SK-N-SH (cell line): Measurements from ENCODE around the gene KIF21B. TPM values are rescaled to one million over a fixed set of nuclear protein-coding genes. Genes with fewer than 3 reads are reported as not detected.
A peak's percentile ranks its signal among the peaks of the same experiment; 100 is the strongest.

ENCODE experiments used
- CTCF ChIA-PET: fragments of 300-600, 350-600 bp; formaldehyde crosslinking; extraction: SDS; loops from one replicate; lab custom pipeline; 2021; lab: Yijun Ruan, JAX
- POLR2A ChIA-PET: fragments of 350-600 bp; sonication (Branson Sonifier 250); formaldehyde crosslinking; extraction: SDS; loops from one replicate; lab custom pipeline; 2020; ENCODE audit warnings: antibody characterized with exemption, inconsistent platforms; lab: Yijun Ruan, JAX
- DNase-seq: peaks from one replicate; pipeline ENCODE4 v3.0.0; 2012
- H2AFZ ChIP-seq: fragments of 200-600 bp; sonication (generic); 2 replicates; pipeline ENCODE4 v1.8.1; 2016; ENCODE audit warnings: antibody characterized with exemption, mild to moderate bottlenecking, low read depth
- H3F3A ChIP-seq: fragments of 200-600 bp; sonication (generic); replicated peaks from 2 replicates; pipeline ENCODE3; 2016; ENCODE audit warnings: antibody characterized with exemption, mild to moderate bottlenecking; ENCODE audit not compliant: insufficient read depth
- H3K27ac ChIP-seq, 2 experiments: fragments of 200-500 bp in 1 of 2; fragments of 200-600 bp in 1 of 2; sonication (Bioruptor generic) in 1 of 2; sonication (generic), shearing (Covaris generic) in 1 of 2; 2 replicates each; pipeline versions ENCODE4 v1.5.1 to v1.6.1; 2014 to 2016; ENCODE audit warnings: low read depth in 2 of 2, inconsistent platforms in 1 of 2, low read length in 1 of 2, mild to moderate bottlenecking in 1 of 2, mixed read lengths in 1 of 2
- H3K27me3 ChIP-seq: fragments of 200-600 bp; sonication (generic), shearing (Covaris generic); 2 replicates; pipeline ENCODE4 v1.6.1; 2016; ENCODE audit warnings: mixed run types; ENCODE audit not compliant: insufficient read depth
- H3K36me3 ChIP-seq, 2 experiments: fragments of 200-500 bp in 1 of 2; fragments of 200-600 bp in 1 of 2; sonication (Bioruptor generic) in 1 of 2; sonication (generic) in 1 of 2; replicated peaks in 1 of 2; 2 replicates each; pipeline versions ENCODE3 to v1.5.1; 2014 to 2016; ENCODE audit warnings: low read length in 1 of 2, mild to moderate bottlenecking in 1 of 2; ENCODE audit not compliant: insufficient read depth in 2 of 2, control insufficient read depth in 1 of 2
- H3K4me1 ChIP-seq, 2 experiments: fragments of 200-500 bp in 1 of 2; fragments of 200-600 bp in 1 of 2; sonication (Bioruptor generic) in 1 of 2; sonication (generic), shearing (Covaris generic) in 1 of 2; 2 replicates each; pipeline versions ENCODE4 v1.5.1 to v1.6.1; 2014 to 2016; ENCODE audit warnings: low read depth in 1 of 2, low read length in 1 of 2, mixed run types in 1 of 2; ENCODE audit not compliant: insufficient read depth in 2 of 2, control insufficient read depth in 1 of 2
- H3K4me2 ChIP-seq: fragments of 200-600 bp; sonication (generic), shearing (Covaris generic); 2 replicates; pipeline ENCODE4 v1.6.1; 2017; ENCODE audit warnings: mixed run types
- H3K4me3 ChIP-seq, 2 experiments: fragments of 200-500 bp in 1 of 2; fragments of 200-600 bp in 1 of 2; sonication (Bioruptor generic) in 1 of 2; sonication (generic), shearing (Covaris generic) in 1 of 2; 2 replicates each; pipeline versions ENCODE4 v1.5.1 to v1.8.1; 2014 to 2016; ENCODE audit warnings: low read depth in 2 of 2, inconsistent platforms in 1 of 2, low read length in 1 of 2, mild to moderate bottlenecking in 1 of 2, mixed read lengths in 1 of 2, moderate library complexity in 1 of 2
- H3K79me2 ChIP-seq: fragments of 200-600 bp; sonication (generic); 2 replicates; pipeline ENCODE4 v1.8.1; 2017; ENCODE audit warnings: mild to moderate bottlenecking; ENCODE audit not compliant: insufficient read depth
- H3K9ac ChIP-seq: fragments of 200-600 bp; sonication (generic); 2 replicates; pipeline ENCODE4 v1.6.1; 2017; ENCODE audit warnings: mixed run types
- H3K9me2 ChIP-seq: fragments of 200-600 bp; sonication (generic); 2 replicates; pipeline ENCODE4 v1.6.1; 2017; ENCODE audit warnings: mixed run types
- H3K9me3 ChIP-seq: fragments of 200-600 bp; sonication (generic); 2 replicates; pipeline ENCODE4 v1.6.1; 2017; ENCODE audit warnings: mixed run types, mild to moderate bottlenecking, moderate library complexity
- H4K20me1 ChIP-seq: fragments of 200-600 bp; sonication (generic); 2 replicates; pipeline ENCODE4 v1.6.1; 2017; ENCODE audit warnings: mild to moderate bottlenecking, mixed run types; ENCODE audit not compliant: insufficient read depth
- CHD2 ChIP-seq: fragments of 150-350 bp; IDR thresholded peaks from 2 replicates; pipeline ENCODE4 v1.6.1; 2018; ENCODE audit warnings: low read length; ENCODE audit not compliant: partially characterized antibody
- ELF1 ChIP-seq: IDR thresholded peaks from 2 replicates; pipeline ENCODE4 v1.4.0; 2012
- EZH2phosphoT487 ChIP-seq: fragments of 200-600 bp; sonication (generic); IDR thresholded peaks from 2 replicates; pipeline ENCODE4 v1.6.1; 2017; ENCODE audit warnings: low read depth, mixed run types, mild to moderate bottlenecking, antibody characterized with exemption, moderate library complexity, borderline replicate concordance
- FOSL2 ChIP-seq: IDR thresholded peaks from 2 replicates; pipeline ENCODE4 v1.4.0; 2012; ENCODE audit warnings: low read depth, mild to moderate bottlenecking, moderate library complexity, borderline replicate concordance
- FOXJ3 ChIP-seq: sonication (generic); formaldehyde crosslinking; IDR thresholded peaks from 2 replicates; pipeline ENCODE4 v1.5.1; 2020; ENCODE audit warnings: mild to moderate bottlenecking, missing genetic modification reagents
- FOXM1 ChIP-seq: IDR thresholded peaks from 2 replicates; pipeline ENCODE4 v1.4.0; 2012; ENCODE audit warnings: low read depth, mild to moderate bottlenecking
- MEF2A ChIP-seq: IDR thresholded peaks from 2 replicates; pipeline ENCODE4 v1.4.0; 2012; ENCODE audit warnings: low read depth, borderline replicate concordance
- NFIC ChIP-seq: IDR thresholded peaks from 2 replicates; pipeline ENCODE4 v1.4.0; 2012; ENCODE audit warnings: borderline replicate concordance
- POLR2AphosphoS5 ChIP-seq: IDR thresholded peaks from 2 replicates; pipeline ENCODE4 v1.6.1; 2012; ENCODE audit warnings: low read depth, low read length
- RFX5 ChIP-seq: IDR thresholded peaks from 2 replicates; pipeline ENCODE4 v1.6.1; 2012; ENCODE audit warnings: mild to moderate bottlenecking, improper control_type of control experiment, low read length
- SIN3A ChIP-seq: IDR thresholded peaks from 2 replicates; pipeline ENCODE4 v1.6.1; 2012; ENCODE audit warnings: low read depth, mild to moderate bottlenecking, low read length, moderate library complexity, borderline replicate concordance
- TCF12 ChIP-seq: IDR thresholded peaks from 2 replicates; pipeline ENCODE4 v1.4.0; 2012
- YY1 ChIP-seq: IDR thresholded peaks from 2 replicates; pipeline ENCODE4 v1.4.0; 2012; ENCODE audit warnings: low read depth, mild to moderate bottlenecking
- WGBS: methylation state at CpG from one replicate; pipeline ENCODE4 v1.1.6; 2017; ENCODE audit warnings: low lambda C conversion rate; 5-methylcytosine and 5-hydroxymethylcytosine counted together
- polyA plus RNA-seq, 3 experiments: library from polyadenylated mRNA; depleted of rRNA; stranded (reverse); fragments of >200 nt; gene quantifications; 2 replicates each; pipeline ENCODE4 v1.2.3, GENCODE V29; 2012
- TF ChIP-seq, protein P1 (sequence below): IDR thresholded peaks from 2 replicates; pipeline ENCODE4; 2012
- TF ChIP-seq, protein P2 (sequence below): IDR thresholded peaks from 2 replicates; pipeline ENCODE4 v1.4.0; 2012; ENCODE audit warnings: low read depth, borderline replicate concordance
- TF ChIP-seq, protein P3 (sequence below): IDR thresholded peaks from 2 replicates; pipeline ENCODE4 v1.4.0; 2012; ENCODE audit warnings: low read depth, borderline replicate concordance
- TF ChIP-seq, protein P4 (sequence below): fragments of 150-350 bp; IDR thresholded peaks from 2 replicates; pipeline ENCODE4 v1.6.1; 2016; ENCODE audit warnings: mild to moderate bottlenecking, low read depth, low read length
- TF ChIP-seq, protein P5 (sequence below): IDR thresholded peaks from 2 replicates; pipeline ENCODE4 v1.4.0; 2012; ENCODE audit warnings: low read depth
- TF ChIP-seq, protein P6 (sequence below): fragments of 150-350 bp; IDR thresholded peaks from 2 replicates; pipeline ENCODE4 v1.6.1; 2017; ENCODE audit warnings: antibody characterized with exemption, low read length, low read depth, borderline replicate concordance

The KIF21B gene
- polyA plus RNA-seq, 1 of the 3 experiments (the other 2 are of a cell fraction): 0.26 TPM

DNA sequence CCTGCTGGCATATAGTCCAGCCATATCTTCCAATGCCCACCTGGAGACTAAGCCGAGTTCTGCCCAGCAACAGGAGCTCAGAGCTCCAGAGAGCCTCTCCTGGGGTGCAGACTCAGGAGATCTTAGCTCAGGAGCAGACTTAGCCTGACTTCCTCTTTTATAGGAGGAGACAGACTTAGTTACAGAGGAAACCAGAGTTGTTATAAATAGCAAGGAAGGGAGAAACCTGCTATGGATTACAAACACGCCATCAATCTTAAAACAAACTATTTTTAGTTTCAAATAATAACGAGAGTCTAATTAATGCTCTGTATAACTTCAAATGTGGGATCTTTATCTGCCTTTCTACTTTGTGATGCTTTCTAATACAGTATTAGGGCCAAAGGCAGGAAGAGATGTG lies 3.3 kb upstream of the KIF21B start:
- TF ChIP-seq EZH2phosphoT487: no peak
- TF ChIP-seq FOXM1: no peak
- no peak for TF ChIP-seq CHD2
- TF ChIP-seq, protein P1, sequence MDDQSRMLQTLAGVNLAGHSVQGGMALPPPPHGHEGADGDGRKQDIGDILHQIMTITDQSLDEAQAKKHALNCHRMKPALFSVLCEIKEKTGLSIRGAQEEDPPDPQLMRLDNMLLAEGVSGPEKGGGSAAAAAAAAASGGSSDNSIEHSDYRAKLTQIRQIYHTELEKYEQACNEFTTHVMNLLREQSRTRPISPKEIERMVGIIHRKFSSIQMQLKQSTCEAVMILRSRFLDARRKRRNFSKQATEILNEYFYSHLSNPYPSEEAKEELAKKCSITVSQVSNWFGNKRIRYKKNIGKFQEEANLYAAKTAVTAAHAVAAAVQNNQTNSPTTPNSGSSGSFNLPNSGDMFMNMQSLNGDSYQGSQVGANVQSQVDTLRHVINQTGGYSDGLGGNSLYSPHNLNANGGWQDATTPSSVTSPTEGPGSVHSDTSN: no peak
- TF ChIP-seq RFX5: no peak
- TF ChIP-seq, protein P2, sequence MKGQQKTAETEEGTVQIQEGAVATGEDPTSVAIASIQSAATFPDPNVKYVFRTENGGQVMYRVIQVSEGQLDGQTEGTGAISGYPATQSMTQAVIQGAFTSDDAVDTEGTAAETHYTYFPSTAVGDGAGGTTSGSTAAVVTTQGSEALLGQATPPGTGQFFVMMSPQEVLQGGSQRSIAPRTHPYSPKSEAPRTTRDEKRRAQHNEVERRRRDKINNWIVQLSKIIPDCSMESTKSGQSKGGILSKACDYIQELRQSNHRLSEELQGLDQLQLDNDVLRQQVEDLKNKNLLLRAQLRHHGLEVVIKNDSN: no peak
- no peak for TF ChIP-seq NFIC
- no peak for TF ChIP-seq SIN3A
- TF ChIP-seq, protein P3, sequence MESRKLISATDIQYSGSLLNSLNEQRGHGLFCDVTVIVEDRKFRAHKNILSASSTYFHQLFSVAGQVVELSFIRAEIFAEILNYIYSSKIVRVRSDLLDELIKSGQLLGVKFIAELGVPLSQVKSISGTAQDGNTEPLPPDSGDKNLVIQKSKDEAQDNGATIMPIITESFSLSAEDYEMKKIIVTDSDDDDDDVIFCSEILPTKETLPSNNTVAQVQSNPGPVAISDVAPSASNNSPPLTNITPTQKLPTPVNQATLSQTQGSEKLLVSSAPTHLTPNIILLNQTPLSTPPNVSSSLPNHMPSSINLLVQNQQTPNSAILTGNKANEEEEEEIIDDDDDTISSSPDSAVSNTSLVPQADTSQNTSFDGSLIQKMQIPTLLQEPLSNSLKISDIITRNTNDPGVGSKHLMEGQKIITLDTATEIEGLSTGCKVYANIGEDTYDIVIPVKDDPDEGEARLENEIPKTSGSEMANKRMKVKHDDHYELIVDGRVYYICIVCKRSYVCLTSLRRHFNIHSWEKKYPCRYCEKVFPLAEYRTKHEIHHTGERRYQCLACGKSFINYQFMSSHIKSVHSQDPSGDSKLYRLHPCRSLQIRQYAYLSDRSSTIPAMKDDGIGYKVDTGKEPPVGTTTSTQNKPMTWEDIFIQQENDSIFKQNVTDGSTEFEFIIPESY: no peak
- no peak for TF ChIP-seq TCF12
- no peak for TF ChIP-seq YY1
- no peak for TF ChIP-seq FOSL2
- TF ChIP-seq ELF1: no peak
- no peak for TF ChIP-seq FOXJ3 (CRISPR knock-in tag)
- Histone ChIP-seq H3K36me3 (no peaks in the 10 kb centered on the region), H3K4me1 (peaks cover 5 to 7% of the 10 kb centered on the region in 2 experiments; a peak in 1 of 4 replicates), H3K4me3 (no peak overlapping the region), H3K27ac (no peak overlapping the region), H3K4me2 (no peak overlapping the region), H4K20me1 (no peaks in the 10 kb centered on the region), H2AFZ (no peak overlapping the region), H3K9ac (no peak overlapping the region), H3K9me3 (no peaks in the 10 kb centered on the region), H3K9me2 (no peaks in the 10 kb centered on the region), H3K79me2 (no peaks in the 10 kb centered on the region; the same call in 1 of the 2 replicates), H3F3A (no peaks in the 10 kb centered on the region), H3K27me3 (no peaks in the 10 kb centered on the region; the same call in 1 of the 2 replicates)
- ChIA-PET CTCF (interaction anchor here (0.8 to 8.9 kb wide), 6 partner anchors 10 to 55 kb away, joined by 3 to 92 read pairs (median 8); no protein-coding TSS in a partner anchor), POLR2A (interaction anchor here (0.7 kb wide), 1 partner anchor 21 kb away, joined by 3 read pairs; no protein-coding TSS in a partner anchor)
- no peak for DNase-seq
- WGBS: 81% methylated on average over 3 of the region's 3 CpGs

DNA sequence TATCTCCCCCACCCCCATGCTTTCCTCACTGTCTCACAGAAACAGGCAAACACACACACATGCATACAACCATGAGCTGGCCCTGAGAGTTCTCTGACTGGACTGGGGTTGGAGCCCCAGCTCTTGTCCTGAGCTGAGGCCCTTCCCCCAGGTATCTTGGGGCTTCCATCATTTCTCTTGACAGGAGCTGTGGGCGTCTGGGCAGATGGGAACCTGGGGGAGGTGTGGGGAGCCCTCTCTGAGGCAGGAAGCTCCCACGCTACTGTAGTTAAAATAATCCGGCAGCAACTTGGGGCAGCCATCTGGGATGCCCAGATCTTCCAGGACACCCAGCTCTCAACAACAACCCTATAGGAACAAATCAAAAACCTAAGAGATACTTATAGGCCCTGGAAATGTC lies 2.7 kb upstream of the KIF21B start:
- Histone ChIP-seq H3K9me3 (no peaks in the 10 kb centered on the region), H4K20me1 (no peaks in the 10 kb centered on the region), H3K4me2 (no peak overlapping the region), H3K36me3 (no peaks in the 10 kb centered on the region), H3K27ac (peak overlapping the region in 1 of 2 experiments; percentile 23; a peak in 1 of 4 replicates), H3K4me3 (no peak overlapping the region), H3F3A (no peaks in the 10 kb centered on the region), H3K9ac (no peak overlapping the region), H3K4me1 (peaks cover 5 to 7% of the 10 kb centered on the region in 2 experiments; a peak in 1 of 4 replicates), H2AFZ (no peak overlapping the region), H3K27me3 (no peaks in the 10 kb centered on the region), H3K79me2 (no peaks in the 10 kb centered on the region; the same call in 1 of the 2 replicates), H3K9me2 (no peaks in the 10 kb centered on the region)
- 65% methylated on average over 2 of the region's 3 CpGs for WGBS
- DNase-seq: no peak
- TF ChIP-seq, protein P4, sequence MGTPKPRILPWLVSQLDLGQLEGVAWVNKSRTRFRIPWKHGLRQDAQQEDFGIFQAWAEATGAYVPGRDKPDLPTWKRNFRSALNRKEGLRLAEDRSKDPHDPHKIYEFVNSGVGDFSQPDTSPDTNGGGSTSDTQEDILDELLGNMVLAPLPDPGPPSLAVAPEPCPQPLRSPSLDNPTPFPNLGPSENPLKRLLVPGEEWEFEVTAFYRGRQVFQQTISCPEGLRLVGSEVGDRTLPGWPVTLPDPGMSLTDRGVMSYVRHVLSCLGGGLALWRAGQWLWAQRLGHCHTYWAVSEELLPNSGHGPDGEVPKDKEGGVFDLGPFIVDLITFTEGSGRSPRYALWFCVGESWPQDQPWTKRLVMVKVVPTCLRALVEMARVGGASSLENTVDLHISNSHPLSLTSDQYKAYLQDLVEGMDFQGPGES: no peak
- TF ChIP-seq, protein P5, sequence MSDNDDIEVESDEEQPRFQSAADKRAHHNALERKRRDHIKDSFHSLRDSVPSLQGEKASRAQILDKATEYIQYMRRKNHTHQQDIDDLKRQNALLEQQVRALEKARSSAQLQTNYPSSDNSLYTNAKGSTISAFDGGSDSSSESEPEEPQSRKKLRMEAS: no peak
- TF ChIP-seq MEF2A: no peak
- no peak for TF ChIP-seq YY1
- TF ChIP-seq POLR2AphosphoS5: no peak
- no peak for TF ChIP-seq TCF12
- TF ChIP-seq EZH2phosphoT487: no peak
- TF ChIP-seq, protein P6, sequence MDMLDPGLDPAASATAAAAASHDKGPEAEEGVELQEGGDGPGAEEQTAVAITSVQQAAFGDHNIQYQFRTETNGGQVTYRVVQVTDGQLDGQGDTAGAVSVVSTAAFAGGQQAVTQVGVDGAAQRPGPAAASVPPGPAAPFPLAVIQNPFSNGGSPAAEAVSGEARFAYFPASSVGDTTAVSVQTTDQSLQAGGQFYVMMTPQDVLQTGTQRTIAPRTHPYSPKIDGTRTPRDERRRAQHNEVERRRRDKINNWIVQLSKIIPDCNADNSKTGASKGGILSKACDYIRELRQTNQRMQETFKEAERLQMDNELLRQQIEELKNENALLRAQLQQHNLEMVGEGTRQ: no peak
- TF ChIP-seq, protein P1: no peak
- ChIA-PET CTCF (interaction anchor here (0.8 to 8.9 kb wide), 10 partner anchors 9 to 282 kb away, joined by 3 to 92 read pairs (median 4); no protein-coding TSS in a partner anchor), POLR2A (no interaction called here)
